ENCODE results near the gene CPNE5. TPM values are rescaled to one million over a fixed set of nuclear protein-coding genes. Genes with fewer than 3 reads are reported as not detected.
A peak's percentile ranks its signal among the peaks of the same experiment; 100 is the strongest.

CPNE5 gene
- total and polyA plus RNA-seq, 9 donors = 1.4 to 22.1 (median 6.2) TPM

DNA sequence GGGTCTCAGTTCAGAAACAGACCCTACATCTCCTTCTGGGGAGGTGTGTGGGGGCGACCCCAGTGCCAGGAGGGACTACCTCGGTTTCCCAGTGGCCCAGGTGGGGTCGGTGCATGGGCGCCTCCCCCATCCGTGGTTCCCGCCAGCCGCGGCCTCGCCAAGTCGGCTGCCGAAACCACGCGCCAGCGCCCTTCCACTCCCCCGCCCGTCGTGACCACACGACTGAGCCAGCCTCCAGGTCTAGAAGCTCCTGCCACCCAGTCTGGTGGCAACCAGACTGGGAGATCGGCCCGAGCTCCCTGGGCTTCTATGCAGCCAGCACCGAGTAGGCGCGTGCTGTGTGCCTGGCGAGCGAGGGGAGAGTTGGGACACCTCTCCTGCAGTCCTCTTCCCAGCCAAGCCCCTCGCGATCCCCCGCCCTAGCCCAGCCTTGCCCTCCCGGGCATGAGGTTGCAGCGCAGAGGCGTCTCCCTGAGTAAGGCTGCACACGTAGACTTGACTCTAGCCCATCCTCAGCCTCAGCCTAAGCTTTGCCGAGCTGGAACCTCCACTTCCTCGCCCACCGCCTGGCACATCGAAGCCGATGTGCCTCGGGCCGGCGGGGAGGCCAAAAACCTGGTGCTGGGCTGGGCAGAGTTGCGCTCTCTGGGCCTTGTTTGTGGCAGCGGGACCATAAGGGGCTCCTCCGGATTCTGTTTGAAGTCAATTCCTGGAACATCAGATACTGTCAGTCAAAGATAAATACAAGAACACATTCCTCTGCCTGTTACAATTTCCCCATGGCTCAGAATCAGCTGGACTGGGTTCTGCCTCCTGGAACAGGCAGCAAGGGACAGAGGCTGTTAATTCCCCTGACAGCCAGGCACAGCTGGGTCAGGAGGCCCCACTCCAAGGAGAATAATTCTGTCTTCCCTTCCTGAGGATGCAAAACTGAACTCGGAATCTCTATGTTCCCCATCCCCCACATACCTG is 1.5 kb upstream of the CPNE5 start:
- TF ChIP-seq POLR2A (IDR thresholded peaks at IDR 0.05) (no peak), EP300 (IDR thresholded peaks at IDR 0.05) (no peak)
- TF ChIP-seq, protein P1, sequence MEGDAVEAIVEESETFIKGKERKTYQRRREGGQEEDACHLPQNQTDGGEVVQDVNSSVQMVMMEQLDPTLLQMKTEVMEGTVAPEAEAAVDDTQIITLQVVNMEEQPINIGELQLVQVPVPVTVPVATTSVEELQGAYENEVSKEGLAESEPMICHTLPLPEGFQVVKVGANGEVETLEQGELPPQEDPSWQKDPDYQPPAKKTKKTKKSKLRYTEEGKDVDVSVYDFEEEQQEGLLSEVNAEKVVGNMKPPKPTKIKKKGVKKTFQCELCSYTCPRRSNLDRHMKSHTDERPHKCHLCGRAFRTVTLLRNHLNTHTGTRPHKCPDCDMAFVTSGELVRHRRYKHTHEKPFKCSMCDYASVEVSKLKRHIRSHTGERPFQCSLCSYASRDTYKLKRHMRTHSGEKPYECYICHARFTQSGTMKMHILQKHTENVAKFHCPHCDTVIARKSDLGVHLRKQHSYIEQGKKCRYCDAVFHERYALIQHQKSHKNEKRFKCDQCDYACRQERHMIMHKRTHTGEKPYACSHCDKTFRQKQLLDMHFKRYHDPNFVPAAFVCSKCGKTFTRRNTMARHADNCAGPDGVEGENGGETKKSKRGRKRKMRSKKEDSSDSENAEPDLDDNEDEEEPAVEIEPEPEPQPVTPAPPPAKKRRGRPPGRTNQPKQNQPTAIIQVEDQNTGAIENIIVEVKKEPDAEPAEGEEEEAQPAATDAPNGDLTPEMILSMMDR (IDR thresholded peaks at IDR 0.05) = no peak
- DNase-seq = peak in 2 of 5 donors; percentile 48 to 60
- H3K27ac ChIP-seq = no peak overlapping the region
- H3K36me3 ChIP-seq = no peaks in the 10 kb centered on the region
- no peaks in the 10 kb centered on the region for H3K27me3 ChIP-seq
- H3K9me3 ChIP-seq = no peaks in the 10 kb centered on the region
- intact Hi-C loops (cut with DNase I) = loop anchor here in 2 of 4 donors (10.0 kb wide), 3 partner anchors 156 to 226 kb away; no protein-coding TSS in a partner anchor
- peaks cover 8% of the 10 kb centered on the region for H3K4me1 ChIP-seq (ENCODE audit: insufficient read depth)
- 4 to 8% (median 8%) methylated on average over 35 to 44 of the region's 44 CpGs for WGBS, 3 donors
- H3K4me3 ChIP-seq = peak overlapping the region; percentile 45

DNA sequence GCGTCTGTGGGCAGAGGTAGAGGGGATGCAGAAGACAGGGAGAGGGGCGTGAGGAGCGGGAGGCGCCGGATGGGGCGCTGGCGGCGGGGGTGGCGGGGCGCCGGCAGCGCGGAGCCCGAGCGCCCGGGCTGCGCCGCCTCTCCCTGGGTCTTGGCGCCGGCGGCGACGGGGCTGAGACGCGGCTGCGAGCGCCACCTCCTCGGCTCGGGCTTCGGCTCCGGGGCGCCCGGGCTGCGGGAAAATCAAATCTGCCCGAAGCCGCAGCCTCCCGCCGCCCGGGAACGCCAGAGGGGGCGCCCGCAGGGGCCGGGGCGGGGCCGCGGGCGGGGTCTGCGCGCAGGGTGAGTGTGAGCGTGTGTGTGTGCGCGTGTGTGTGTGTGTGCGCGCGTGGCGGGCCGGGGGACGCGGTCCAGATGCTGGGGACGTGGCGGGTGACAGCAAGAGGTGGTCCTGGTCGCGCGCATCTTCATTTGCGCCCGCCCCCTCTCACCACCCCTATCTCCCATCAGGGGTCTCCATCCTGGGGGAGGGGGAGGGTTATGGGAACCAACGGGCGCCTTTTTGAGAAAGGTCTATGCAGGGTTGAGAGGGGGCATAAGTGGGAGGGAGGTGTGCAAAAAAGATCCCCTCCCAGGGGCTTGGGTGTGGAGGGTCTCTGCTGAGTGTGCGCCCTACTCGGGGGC is 646 bp upstream of the CPNE5 start:
- Histone ChIP-seq H3K9me3 (no peaks in the 10 kb centered on the region), H3K36me3 (no peaks in the 10 kb centered on the region), H3K27me3 (no peaks in the 10 kb centered on the region), H3K27ac (peak overlapping the region in 1 of 2 donors; percentile 0), H3K4me1 (ENCODE audit: insufficient read depth) (peaks cover 8% of the 10 kb centered on the region), H3K4me3 (peak overlapping the region; percentile 45)
- TF ChIP-seq, protein P1 (IDR thresholded peaks at IDR 0.05) = peak in 1 of 3 donors; percentile 7
- TF ChIP-seq EP300 (IDR thresholded peaks at IDR 0.05) = no peak
- intact Hi-C loops (cut with DNase I) = loop anchor here in 2 of 4 donors (10.0 kb wide), 3 partner anchors 155 to 225 kb away; no protein-coding TSS in a partner anchor
- peak; percentile 34 to 76 (median 54) for DNase-seq
- 0 to 1% (median 1%) methylated on average over 39 to 70 of the region's 70 CpGs for WGBS, 3 donors

DNA sequence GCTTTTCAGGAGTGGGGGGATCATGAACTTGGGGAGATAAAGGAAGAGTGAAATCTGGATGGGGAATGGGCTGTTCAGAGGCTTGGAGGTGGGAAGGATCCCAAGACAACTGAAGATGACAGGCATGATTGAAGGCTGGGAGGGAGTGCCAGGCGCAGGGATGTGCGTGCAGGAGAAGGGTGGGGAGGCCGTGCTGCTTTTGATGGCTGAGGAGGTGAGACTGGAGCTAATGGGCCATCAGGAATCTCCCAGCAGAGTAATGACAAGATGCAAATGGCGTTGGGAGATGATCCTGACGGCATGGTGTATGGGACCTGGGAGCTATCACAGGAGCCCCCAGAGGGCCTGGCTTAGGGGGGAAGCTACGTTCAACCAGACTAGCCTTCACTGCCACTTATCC is 1.6 kb downstream of the CPNE5 start:
- Histone ChIP-seq H3K4me3 (no peak overlapping the region), H3K36me3 (no peaks in the 10 kb centered on the region), H3K9me3 (no peaks in the 10 kb centered on the region), H3K4me1 (ENCODE audit: insufficient read depth) (peaks cover 8% of the 10 kb centered on the region), H3K27ac (no peak overlapping the region), H3K27me3 (no peaks in the 10 kb centered on the region)
- TF ChIP-seq, protein P1 (IDR thresholded peaks at IDR 0.05) = no peak
- TF ChIP-seq POLR2A (IDR thresholded peaks at IDR 0.05) (no peak), EP300 (IDR thresholded peaks at IDR 0.05) (no peak)
- no peak for DNase-seq
- 95 to 99% (median 98%) methylated on average over 6 of the region's 6 CpGs for WGBS, 3 donors
- intact Hi-C loops (cut with DNase I) = no loop called here

DNA sequence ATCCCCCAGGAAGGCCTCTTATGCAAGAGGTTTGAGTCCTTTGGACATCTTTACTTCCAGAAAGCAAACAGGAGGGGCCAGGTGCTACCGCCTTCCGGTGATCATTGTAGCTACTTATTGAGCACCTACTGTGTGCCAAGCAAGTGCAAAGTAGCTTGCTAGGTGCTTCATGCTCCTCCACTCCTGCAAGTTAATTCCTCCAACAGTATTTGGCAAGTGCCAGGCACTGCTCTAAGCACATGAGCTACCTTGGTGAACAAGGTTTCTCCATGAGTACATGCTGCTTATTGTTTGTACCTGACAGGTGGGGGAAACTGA is 2.3 kb downstream of the CPNE5 start:
- intact Hi-C loops (cut with DNase I) = no loop called here
- WGBS, 3 donors = 89 to 98% (median 93%) methylated on average over 2 of the region's 2 CpGs
- Histone ChIP-seq H3K27ac (no peak overlapping the region), H3K9me3 (no peaks in the 10 kb centered on the region), H3K4me1 (ENCODE audit: insufficient read depth) (peaks cover 8% of the 10 kb centered on the region), H3K36me3 (no peaks in the 10 kb centered on the region), H3K27me3 (no peaks in the 10 kb centered on the region), H3K4me3 (no peak overlapping the region)
- no peak for TF ChIP-seq EP300 (IDR thresholded peaks at IDR 0.05)
- TF ChIP-seq POLR2A (IDR thresholded peaks at IDR 0.05) = no peak
- TF ChIP-seq, protein P1 (IDR thresholded peaks at IDR 0.05) = no peak
- no peak for DNase-seq

Data from ovary (tissue), 9 donors.